Measurements from ENCODE around the gene SFT2D1.

GRCh38 chr6:166312832-166313231 is 29.5 kb downstream of the SFT2D1 start:
- TF ChIP-seq ZNF274 (IDR thresholded peaks at IDR 0.05; ENCODE audit: low read depth, low read length) (no peak), YY1 (IDR thresholded peaks at IDR 0.05; ENCODE audit: insufficient read depth, insufficient read length) (no peak), SUZ12 (IDR thresholded peaks at IDR 0.05; ENCODE audit: extremely low read depth, insufficient read depth, insufficient read length) (no peak)
